Liver (tissue), 3 donors: ENCODE data around the gene SHC2.

Experiments
- GABPA ChIP-seq, 2 donors: IDR thresholded peaks in 1 of 2; conservative IDR thresholded peaks in 1 of 2; 2 replicates each; pipeline ENCODE4 v1.6.1; 2016; ENCODE audit warnings: antibody characterized with exemption in 2 of 2, mild to moderate bottlenecking in 1 of 2, moderate library complexity in 1 of 2
- JUND ChIP-seq, 2 donors: IDR thresholded peaks; 2 replicates each; pipeline ENCODE4 v1.6.1; 2016; ENCODE audit warnings: antibody characterized with exemption in 2 of 2
- SP1 ChIP-seq: IDR thresholded peaks from 2 replicates; pipeline ENCODE4 v1.6.1; 2018; ENCODE audit warnings: antibody characterized with exemption, mild to moderate bottlenecking
- TAF1 ChIP-seq: conservative IDR thresholded peaks from 2 replicates; pipeline ENCODE4 v1.6.1; 2016; ENCODE audit warnings: antibody characterized with exemption, mild to moderate bottlenecking
- YY1 ChIP-seq: IDR thresholded peaks from 2 replicates; pipeline ENCODE4 v1.6.1; 2016; ENCODE audit warnings: antibody characterized with exemption, mild to moderate bottlenecking
- TF ChIP-seq, protein P1 (sequence below): fragments of 150-350 bp; IDR thresholded peaks from 2 replicates; pipeline ENCODE4 v1.5.1; 2017; ENCODE audit warnings: improper control_type of control experiment, low read depth, low read length; ENCODE audit not compliant: missing input control
- TF ChIP-seq, protein P2 (sequence below): IDR thresholded peaks from 2 replicates; pipeline ENCODE4 v1.6.1; 2016; ENCODE audit warnings: antibody characterized with exemption, mild to moderate bottlenecking
- TF ChIP-seq, protein P3 (sequence below): IDR thresholded peaks from 2 replicates; pipeline ENCODE4 v1.6.1; 2016; ENCODE audit warnings: antibody characterized with exemption
- donor health status: healthy.
- donor health status: healthy.

DNA sequence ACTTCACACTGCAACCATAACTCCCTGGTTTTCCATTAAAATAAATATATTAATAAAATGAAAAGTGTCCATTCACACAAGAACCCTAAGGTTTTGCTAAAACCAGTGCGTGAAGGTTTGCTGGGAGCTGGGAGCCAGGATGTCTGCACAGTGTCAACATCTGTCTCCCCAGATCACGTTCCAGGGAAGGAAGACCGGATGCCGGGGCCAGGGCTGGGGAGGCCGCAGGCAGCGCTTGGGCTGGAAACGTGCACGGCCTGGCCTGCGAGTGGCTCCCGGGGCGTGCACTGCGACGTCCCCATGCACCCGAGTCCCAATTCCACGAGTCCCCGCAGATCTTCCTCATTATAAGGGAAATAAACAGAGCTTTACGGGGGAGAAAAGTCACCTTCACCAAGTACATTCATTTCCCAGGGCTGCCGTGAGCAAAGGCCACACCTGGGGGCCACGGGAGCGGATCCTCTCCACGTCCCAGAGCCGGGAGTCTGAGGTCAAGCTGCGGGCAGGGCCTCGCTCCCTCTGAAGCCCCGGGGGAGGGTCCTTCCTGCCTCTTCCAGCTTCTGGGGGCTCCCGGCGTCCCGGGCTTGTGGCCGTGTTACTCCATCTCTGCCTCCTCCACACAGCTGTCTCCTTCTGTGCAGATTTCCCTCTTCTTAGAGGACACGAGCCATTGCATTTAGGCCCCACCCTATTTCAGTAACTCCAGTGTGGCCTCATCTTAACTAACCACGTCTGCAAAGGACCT is 12.8 kb downstream of the SHC2 start:
- TF ChIP-seq, protein P1, sequence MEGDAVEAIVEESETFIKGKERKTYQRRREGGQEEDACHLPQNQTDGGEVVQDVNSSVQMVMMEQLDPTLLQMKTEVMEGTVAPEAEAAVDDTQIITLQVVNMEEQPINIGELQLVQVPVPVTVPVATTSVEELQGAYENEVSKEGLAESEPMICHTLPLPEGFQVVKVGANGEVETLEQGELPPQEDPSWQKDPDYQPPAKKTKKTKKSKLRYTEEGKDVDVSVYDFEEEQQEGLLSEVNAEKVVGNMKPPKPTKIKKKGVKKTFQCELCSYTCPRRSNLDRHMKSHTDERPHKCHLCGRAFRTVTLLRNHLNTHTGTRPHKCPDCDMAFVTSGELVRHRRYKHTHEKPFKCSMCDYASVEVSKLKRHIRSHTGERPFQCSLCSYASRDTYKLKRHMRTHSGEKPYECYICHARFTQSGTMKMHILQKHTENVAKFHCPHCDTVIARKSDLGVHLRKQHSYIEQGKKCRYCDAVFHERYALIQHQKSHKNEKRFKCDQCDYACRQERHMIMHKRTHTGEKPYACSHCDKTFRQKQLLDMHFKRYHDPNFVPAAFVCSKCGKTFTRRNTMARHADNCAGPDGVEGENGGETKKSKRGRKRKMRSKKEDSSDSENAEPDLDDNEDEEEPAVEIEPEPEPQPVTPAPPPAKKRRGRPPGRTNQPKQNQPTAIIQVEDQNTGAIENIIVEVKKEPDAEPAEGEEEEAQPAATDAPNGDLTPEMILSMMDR: no peak
- TF ChIP-seq, protein P2, sequence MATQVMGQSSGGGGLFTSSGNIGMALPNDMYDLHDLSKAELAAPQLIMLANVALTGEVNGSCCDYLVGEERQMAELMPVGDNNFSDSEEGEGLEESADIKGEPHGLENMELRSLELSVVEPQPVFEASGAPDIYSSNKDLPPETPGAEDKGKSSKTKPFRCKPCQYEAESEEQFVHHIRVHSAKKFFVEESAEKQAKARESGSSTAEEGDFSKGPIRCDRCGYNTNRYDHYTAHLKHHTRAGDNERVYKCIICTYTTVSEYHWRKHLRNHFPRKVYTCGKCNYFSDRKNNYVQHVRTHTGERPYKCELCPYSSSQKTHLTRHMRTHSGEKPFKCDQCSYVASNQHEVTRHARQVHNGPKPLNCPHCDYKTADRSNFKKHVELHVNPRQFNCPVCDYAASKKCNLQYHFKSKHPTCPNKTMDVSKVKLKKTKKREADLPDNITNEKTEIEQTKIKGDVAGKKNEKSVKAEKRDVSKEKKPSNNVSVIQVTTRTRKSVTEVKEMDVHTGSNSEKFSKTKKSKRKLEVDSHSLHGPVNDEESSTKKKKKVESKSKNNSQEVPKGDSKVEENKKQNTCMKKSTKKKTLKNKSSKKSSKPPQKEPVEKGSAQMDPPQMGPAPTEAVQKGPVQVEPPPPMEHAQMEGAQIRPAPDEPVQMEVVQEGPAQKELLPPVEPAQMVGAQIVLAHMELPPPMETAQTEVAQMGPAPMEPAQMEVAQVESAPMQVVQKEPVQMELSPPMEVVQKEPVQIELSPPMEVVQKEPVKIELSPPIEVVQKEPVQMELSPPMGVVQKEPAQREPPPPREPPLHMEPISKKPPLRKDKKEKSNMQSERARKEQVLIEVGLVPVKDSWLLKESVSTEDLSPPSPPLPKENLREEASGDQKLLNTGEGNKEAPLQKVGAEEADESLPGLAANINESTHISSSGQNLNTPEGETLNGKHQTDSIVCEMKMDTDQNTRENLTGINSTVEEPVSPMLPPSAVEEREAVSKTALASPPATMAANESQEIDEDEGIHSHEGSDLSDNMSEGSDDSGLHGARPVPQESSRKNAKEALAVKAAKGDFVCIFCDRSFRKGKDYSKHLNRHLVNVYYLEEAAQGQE: no peak
- TF ChIP-seq, protein P3, sequence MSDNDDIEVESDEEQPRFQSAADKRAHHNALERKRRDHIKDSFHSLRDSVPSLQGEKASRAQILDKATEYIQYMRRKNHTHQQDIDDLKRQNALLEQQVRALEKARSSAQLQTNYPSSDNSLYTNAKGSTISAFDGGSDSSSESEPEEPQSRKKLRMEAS: no peak
- TF ChIP-seq TAF1 (no peak), JUND (IDR thresholded peaks at IDR 0.05) (no peak), GABPA (IDR thresholded peaks at IDR 0.05 in 1 of 2, conservative IDR thresholded peaks at IDR 0.05 in 1 of 2) (no peak), YY1 (no peak), SP1 (no peak)
